ENCODE data around the gene HBG2. TPM values are rescaled to one million over a fixed set of nuclear protein-coding genes. Genes with fewer than 3 reads are reported as not detected.

The HBG2 gene
- total and polyA plus RNA-seq, 2 of the 4 experiments (the other 2 are of a cell fraction), result 0.54 TPM; not detected in 1

DNA sequence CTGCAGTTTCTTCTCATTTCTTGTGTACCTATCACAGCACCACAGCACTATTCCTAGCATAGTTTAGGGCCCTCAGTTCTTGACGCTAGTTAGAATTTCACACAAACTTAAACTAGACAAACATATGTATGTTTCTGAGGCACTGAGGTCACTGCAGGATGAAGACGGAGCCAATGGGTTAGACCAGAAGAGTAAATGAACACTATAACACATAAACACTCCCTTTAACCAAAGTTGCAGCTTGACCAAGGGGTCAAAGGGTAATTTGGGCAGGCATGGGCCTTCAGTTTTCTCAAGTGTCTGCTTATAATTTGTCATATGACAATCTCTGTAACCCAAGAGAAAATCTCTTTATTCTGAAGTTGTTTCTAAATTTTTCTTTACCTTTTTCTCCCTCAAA is 28.0 kb upstream of the HBG2 start:
- H3K4ac ChIP-seq (ENCODE audit: low read depth, low read length), result peak overlapping the region; percentile 83; the same call in 1 of the 2 replicates
- H2BK5ac ChIP-seq (ENCODE audit: low read depth, low read length, poor library complexity, severe bottlenecking), result peak overlapping the region; percentile 94
- no peak overlapping the region for H2AK9ac ChIP-seq (replicated peaks; ENCODE audit: low read depth, low read length, poor library complexity)
- H3K56ac ChIP-seq (ENCODE audit: extremely low read depth, insufficient read depth, low read length), result no peak overlapping the region
- peak overlapping the region; percentile 48 for H2BK15ac ChIP-seq (ENCODE audit: low read depth, low read length)
- no peaks in the 10 kb centered on the region for H3K79me1 ChIP-seq (ENCODE audit: low read depth in 1 of 2, low read length in 2 of 2)
- H2BK20ac ChIP-seq (ENCODE audit: low read depth, low read length), result peak overlapping the region; percentile 94
- TF ChIP-seq BHLHE40 (IDR thresholded peaks at IDR 0.05; ENCODE audit: low read depth, low read length) (no peak), CEBPB (IDR thresholded peaks at IDR 0.05; ENCODE audit: low read depth, low read length) (no peak), POLR2A (IDR thresholded peaks at IDR 0.05; ENCODE audit: low read depth, low read length) (no peak), MAFK (IDR thresholded peaks at IDR 0.05; ENCODE audit: low read depth, low read length) (no peak), RCOR1 (IDR thresholded peaks at IDR 0.05; ENCODE audit: insufficient replicate concordance, low read length) (no peak), NFE2L2 (IDR thresholded peaks at IDR 0.05; ENCODE audit: low read depth, low read length) (no peak), SMC3 (IDR thresholded peaks at IDR 0.05; ENCODE audit: low read depth, low read length) (no peak), MAZ (IDR thresholded peaks at IDR 0.05; ENCODE audit: borderline replicate concordance, low read depth, low read length) (no peak), RFX5 (IDR thresholded peaks at IDR 0.05; ENCODE audit: low read depth, low read length) (no peak), RAD21 (IDR thresholded peaks at IDR 0.05; ENCODE audit: low read length) (no peak), CHD1 (IDR thresholded peaks at IDR 0.05; ENCODE audit: low read depth, low read length) (no peak), MXI1 (IDR thresholded peaks at IDR 0.05; ENCODE audit: borderline replicate concordance, low read depth, low read length) (no peak), FOS (IDR thresholded peaks at IDR 0.05; ENCODE audit: low read depth, low read length) (no peak)
- TF ChIP-seq, protein P1, sequence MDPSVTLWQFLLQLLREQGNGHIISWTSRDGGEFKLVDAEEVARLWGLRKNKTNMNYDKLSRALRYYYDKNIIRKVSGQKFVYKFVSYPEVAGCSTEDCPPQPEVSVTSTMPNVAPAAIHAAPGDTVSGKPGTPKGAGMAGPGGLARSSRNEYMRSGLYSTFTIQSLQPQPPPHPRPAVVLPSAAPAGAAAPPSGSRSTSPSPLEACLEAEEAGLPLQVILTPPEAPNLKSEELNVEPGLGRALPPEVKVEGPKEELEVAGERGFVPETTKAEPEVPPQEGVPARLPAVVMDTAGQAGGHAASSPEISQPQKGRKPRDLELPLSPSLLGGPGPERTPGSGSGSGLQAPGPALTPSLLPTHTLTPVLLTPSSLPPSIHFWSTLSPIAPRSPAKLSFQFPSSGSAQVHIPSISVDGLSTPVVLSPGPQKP (IDR thresholded peaks at IDR 0.05; ENCODE audit: borderline replicate concordance, low read depth, low read length), result no peak
- TF ChIP-seq, protein P2, sequence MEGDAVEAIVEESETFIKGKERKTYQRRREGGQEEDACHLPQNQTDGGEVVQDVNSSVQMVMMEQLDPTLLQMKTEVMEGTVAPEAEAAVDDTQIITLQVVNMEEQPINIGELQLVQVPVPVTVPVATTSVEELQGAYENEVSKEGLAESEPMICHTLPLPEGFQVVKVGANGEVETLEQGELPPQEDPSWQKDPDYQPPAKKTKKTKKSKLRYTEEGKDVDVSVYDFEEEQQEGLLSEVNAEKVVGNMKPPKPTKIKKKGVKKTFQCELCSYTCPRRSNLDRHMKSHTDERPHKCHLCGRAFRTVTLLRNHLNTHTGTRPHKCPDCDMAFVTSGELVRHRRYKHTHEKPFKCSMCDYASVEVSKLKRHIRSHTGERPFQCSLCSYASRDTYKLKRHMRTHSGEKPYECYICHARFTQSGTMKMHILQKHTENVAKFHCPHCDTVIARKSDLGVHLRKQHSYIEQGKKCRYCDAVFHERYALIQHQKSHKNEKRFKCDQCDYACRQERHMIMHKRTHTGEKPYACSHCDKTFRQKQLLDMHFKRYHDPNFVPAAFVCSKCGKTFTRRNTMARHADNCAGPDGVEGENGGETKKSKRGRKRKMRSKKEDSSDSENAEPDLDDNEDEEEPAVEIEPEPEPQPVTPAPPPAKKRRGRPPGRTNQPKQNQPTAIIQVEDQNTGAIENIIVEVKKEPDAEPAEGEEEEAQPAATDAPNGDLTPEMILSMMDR (conservative IDR thresholded peaks at IDR 0.05; ENCODE audit: low read depth, low read length), result no peak
- TF ChIP-seq, protein P3, sequence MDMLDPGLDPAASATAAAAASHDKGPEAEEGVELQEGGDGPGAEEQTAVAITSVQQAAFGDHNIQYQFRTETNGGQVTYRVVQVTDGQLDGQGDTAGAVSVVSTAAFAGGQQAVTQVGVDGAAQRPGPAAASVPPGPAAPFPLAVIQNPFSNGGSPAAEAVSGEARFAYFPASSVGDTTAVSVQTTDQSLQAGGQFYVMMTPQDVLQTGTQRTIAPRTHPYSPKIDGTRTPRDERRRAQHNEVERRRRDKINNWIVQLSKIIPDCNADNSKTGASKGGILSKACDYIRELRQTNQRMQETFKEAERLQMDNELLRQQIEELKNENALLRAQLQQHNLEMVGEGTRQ (IDR thresholded peaks at IDR 0.05; ENCODE audit: low read depth, low read length), result no peak
- H3K14ac ChIP-seq (replicated peaks; ENCODE audit: low read depth, low read length), result peak overlapping the region; percentile 68
- H3K23ac ChIP-seq (ENCODE audit: low read depth, low read length), result 0 out of 2 replicates have a peak overlapping the region, but pooled peaks have one; percentile 17
- no CpG with 5 or more reads among the region's 2 CpGs for WGBS, 2 experiments (ENCODE audit: extremely low coverage in 2 of 2, insufficient read length in 1 of 2)
- H3K18ac ChIP-seq (ENCODE audit: low read depth, low read length), result peak overlapping the region; percentile 99; the same call in 1 of the 2 replicates
- peak overlapping the region; percentile 81 for H2AK5ac ChIP-seq (ENCODE audit: low read depth, low read length)
- no peak overlapping the region for H3K4me2 ChIP-seq (ENCODE audit: low read depth, low read length)
- in situ Hi-C loops (cut with MboI; ENCODE audit: low sequenced_read_pairs) (loop anchor here (10.0 kb wide), 1 partner anchor 82 kb away; no protein-coding TSS in a partner anchor), intact Hi-C loops (cut with micrococcal nuclease) (no loop called here), dilution Hi-C loops (cut with HindIII; ENCODE audit: low sequenced_read_pairs, unreplicated experiment) (no loop called here)
- no peaks in the 10 kb centered on the region for H3K27me3 ChIP-seq (ENCODE audit: control insufficient read depth, insufficient read depth, low read length)
- no peaks in the 10 kb centered on the region for H3K36me3 ChIP-seq (ENCODE audit: control insufficient read depth, insufficient read depth, low read length)
- H2AFZ ChIP-seq (replicated peaks; ENCODE audit: low read length, poor library complexity), result no peak overlapping the region
- no peak overlapping the region for H3K4me3 ChIP-seq (ENCODE audit: insufficient read depth, low read depth, low read length)
- peaks cover 7% of the 10 kb centered on the region; the same call in 1 of the 2 replicates for H3K9me1 ChIP-seq (ENCODE audit: insufficient read depth, low read length)
- H3K9ac ChIP-seq (ENCODE audit: low read depth, low read length), result no peak overlapping the region
- BruUV-seq (replicated peaks), result no TSS peak
- peaks cover 17% of the 10 kb centered on the region for H3K4me1 ChIP-seq (ENCODE audit: control insufficient read depth, insufficient read depth, low read length)
- ATAC-seq (ENCODE audit: low read depth), result no peak
- peak overlapping the region; percentile 91 for H2BK120ac ChIP-seq (ENCODE audit: low read depth, low read length)
- no peak for DNase-seq
- H3K27ac ChIP-seq (ENCODE audit: insufficient read depth, low read length), result no peak overlapping the region
- H4K5ac ChIP-seq (ENCODE audit: low read depth, low read length), result peak overlapping the region; percentile 98
- H4K8ac ChIP-seq (ENCODE audit: low read depth in 2 of 2, low read length in 2 of 2), result peak overlapping the region; percentile 78 to 97; a peak in 3 of 4 replicates
- H4K20me1 ChIP-seq (ENCODE audit: insufficient read depth, low read length), result no peaks in the 10 kb centered on the region
- CTCF ChIA-PET, result interaction anchor here (0.6 to 1.2 kb wide), 2 partner anchors 8 to 68 kb away, joined by 3 read pairs; no protein-coding TSS in a partner anchor
- no peaks in the 10 kb centered on the region for H3K9me3 ChIP-seq (ENCODE audit: control insufficient read depth, insufficient read depth, low read length)
- POLR2A ChIA-PET (ENCODE audit: unreplicated experiment), result no interaction called here
- H4K91ac ChIP-seq (ENCODE audit: insufficient read depth, low read depth, low read length), result peak overlapping the region; percentile 92

All from IMR-90 (cell line).